ENCODE data around the gene OR14A2. TPM values are rescaled to one million over a fixed set of nuclear protein-coding genes. Genes with fewer than 3 reads are reported as not detected.

OR14A2 gene
- total RNA-seq, result not detected in 2 replicates
- polyA plus RNA-seq, result not detected in 2 replicates
- polyA plus RNA-seq (2012), result not detected in 2 replicates
- polyA minus RNA-seq (ENCODE audit: low replicate concordance), result not detected in 2 replicates

GRCh38 chr1:247748041-247748440 lies at the start of gene OR14A2:
Gene OR14A2, minus strand, starts transcription at chr1:247748141.
- Histone ChIP-seq H3K4me2 (ENCODE audit: extremely low read depth, insufficient read depth, low read length) (no peak within 1 kb of the TSS), H3K4me3 (replicated peaks in 1 of 4; ENCODE audit: control extremely low read depth in 1 of 4, insufficient read depth in 1 of 4, low read depth in 3 of 4, low read length in 4 of 4) (no peak within 1 kb of the TSS), H3K9ac (ENCODE audit: insufficient read depth, low read length) (no peak within 1 kb of the TSS), H3K4me1 (ENCODE audit: control insufficient read depth, extremely low read depth, insufficient read depth, low read length) (no peaks in the 10 kb centered on the region), H4K20me1 (ENCODE audit: control insufficient read depth, extremely low read depth, insufficient read depth, low read length) (no peaks in the 10 kb centered on the region), H3K79me2 (ENCODE audit: control insufficient read depth, insufficient read depth, low read length) (no peaks in the 10 kb centered on the region), H3K27me3 (ENCODE audit: control insufficient read depth, insufficient read depth, low read length) (no peaks in the 10 kb centered on the region), H3K9me3 (ENCODE audit: control insufficient read depth, insufficient read depth, low read depth, low read length) (no peaks in the 10 kb centered on the region), H2AFZ (ENCODE audit: low read length) (no peak within 1 kb of the TSS), H3K27ac (ENCODE audit: insufficient read depth, low read length) (no peak within 1 kb of the TSS), H3K36me3 (ENCODE audit: control insufficient read depth, insufficient read depth, low read length) (no peaks in the 10 kb centered on the region)
- DNase-seq (ENCODE audit: low read depth in 2 of 2), result no peak
- TF ChIP-seq CTCF (conservative IDR thresholded peaks at IDR 0.05 in 1 of 2, IDR thresholded peaks at IDR 0.05 in 1 of 2; ENCODE audit: low read depth in 1 of 2, low read length in 2 of 2), result no peak
- TF ChIP-seq EZH2 (IDR thresholded peaks at IDR 0.05; ENCODE audit: low read length, missing control alignments), result no peak

- Histone ChIP-seq H3K79me2 (ENCODE audit: control insufficient read depth, insufficient read depth, low read length) (no peaks in the 10 kb centered on the region), H3K9ac (ENCODE audit: insufficient read depth, low read length) (no peak overlapping the region), H2AFZ (ENCODE audit: low read length) (no peak overlapping the region), H3K4me3 (replicated peaks in 1 of 4; ENCODE audit: control extremely low read depth in 1 of 4, insufficient read depth in 1 of 4, low read depth in 3 of 4, low read length in 4 of 4) (no peak overlapping the region), H3K27ac (ENCODE audit: insufficient read depth, low read length) (no peak overlapping the region), H3K9me3 (ENCODE audit: control insufficient read depth, insufficient read depth, low read depth, low read length) (no peaks in the 10 kb centered on the region), H4K20me1 (ENCODE audit: control insufficient read depth, extremely low read depth, insufficient read depth, low read length) (no peaks in the 10 kb centered on the region), H3K4me1 (ENCODE audit: control insufficient read depth, extremely low read depth, insufficient read depth, low read length) (no peaks in the 10 kb centered on the region), H3K4me2 (ENCODE audit: extremely low read depth, insufficient read depth, low read length) (no peak overlapping the region), H3K36me3 (ENCODE audit: control insufficient read depth, insufficient read depth, low read length) (no peaks in the 10 kb centered on the region), H3K27me3 (ENCODE audit: control insufficient read depth, insufficient read depth, low read length) (no peaks in the 10 kb centered on the region)
- TF ChIP-seq CTCF (conservative IDR thresholded peaks at IDR 0.05 in 1 of 2, IDR thresholded peaks at IDR 0.05 in 1 of 2; ENCODE audit: low read depth in 1 of 2, low read length in 2 of 2), result no peak
- TF ChIP-seq EZH2 (IDR thresholded peaks at IDR 0.05; ENCODE audit: low read length, missing control alignments), result no peak
- no peak for DNase-seq (ENCODE audit: low read depth in 2 of 2)
Observed at GRCh38 chr1:247797518-247797917, 49.6 kb upstream of the OR14A2 start.

- Histone ChIP-seq H2AFZ (ENCODE audit: low read length) (no peak overlapping the region), H3K27me3 (ENCODE audit: control insufficient read depth, insufficient read depth, low read length) (no peaks in the 10 kb centered on the region), H3K9ac (ENCODE audit: insufficient read depth, low read length) (no peak overlapping the region), H3K9me3 (ENCODE audit: control insufficient read depth, insufficient read depth, low read depth, low read length) (no peaks in the 10 kb centered on the region), H4K20me1 (ENCODE audit: control insufficient read depth, extremely low read depth, insufficient read depth, low read length) (no peaks in the 10 kb centered on the region), H3K4me1 (ENCODE audit: control insufficient read depth, extremely low read depth, insufficient read depth, low read length) (no peaks in the 10 kb centered on the region), H3K27ac (ENCODE audit: insufficient read depth, low read length) (no peak overlapping the region), H3K36me3 (ENCODE audit: control insufficient read depth, insufficient read depth, low read length) (no peaks in the 10 kb centered on the region), H3K4me2 (ENCODE audit: extremely low read depth, insufficient read depth, low read length) (no peak overlapping the region), H3K79me2 (ENCODE audit: control insufficient read depth, insufficient read depth, low read length) (no peaks in the 10 kb centered on the region), H3K4me3 (replicated peaks in 1 of 4; ENCODE audit: control extremely low read depth in 1 of 4, insufficient read depth in 1 of 4, low read depth in 3 of 4, low read length in 4 of 4) (no peak overlapping the region)
- no peak for TF ChIP-seq EZH2 (IDR thresholded peaks at IDR 0.05; ENCODE audit: low read length, missing control alignments)
- no peak for TF ChIP-seq CTCF (conservative IDR thresholded peaks at IDR 0.05 in 1 of 2, IDR thresholded peaks at IDR 0.05 in 1 of 2; ENCODE audit: low read depth in 1 of 2, low read length in 2 of 2)
- no peak for DNase-seq (ENCODE audit: low read depth in 2 of 2)
Observed at GRCh38 chr1:247769603-247770002, 21.7 kb upstream of the OR14A2 start.

Data from fibroblast of lung (primary cell).